MCF 10A (cell line): ENCODE data around the gene DNAH10. TPM values are rescaled to one million over a fixed set of nuclear protein-coding genes. Genes with fewer than 3 reads are reported as not detected.

Source experiments
- BruUV-seq: library from RNA; stranded (reverse); fragments of 400-500 nt; replicated peaks from 2 replicates; lab custom pipeline; 2021; lab: Mats Ljungman, UMichigan
- CTCF ChIA-PET: fragments of 300-600 bp; sonication (Branson Sonifier 250); formaldehyde crosslinking; extraction: SDS; loops from one replicate; lab custom pipeline; 2021; ENCODE audit warnings: antibody characterized with exemption, inconsistent platforms; lab: Yijun Ruan, JAX
- POLR2A ChIA-PET: fragments of 300-600, 350-650 bp; sonication (Branson Sonifier 250); formaldehyde crosslinking; extraction: SDS; loops from one replicate; lab custom pipeline; 2020; ENCODE audit warnings: antibody characterized with exemption, inconsistent platforms; lab: Yijun Ruan, JAX
- DNase-seq: peaks from one replicate; pipeline ENCODE4 v3.0.0-alpha.2; 2018; ENCODE audit not compliant: unreplicated experiment
- H3K27ac Mint-ChIP-seq: one replicate; pipeline ENCODE4 v1.8.0; 2022; ENCODE audit warnings: mild to moderate bottlenecking, low read depth, mixed read lengths; ENCODE audit not compliant: unreplicated experiment
- H3K27me3 Mint-ChIP-seq: one replicate; pipeline ENCODE4 v1.8.0; 2022; ENCODE audit warnings: mixed read lengths; ENCODE audit not compliant: insufficient read depth, unreplicated experiment
- H3K36me3 Mint-ChIP-seq: one replicate; pipeline ENCODE4 v1.8.0; 2022; ENCODE audit warnings: mild to moderate bottlenecking, moderate library complexity, mixed read lengths; ENCODE audit not compliant: insufficient read depth, unreplicated experiment
- H3K4me1 Mint-ChIP-seq: one replicate; pipeline ENCODE4 v1.8.0; 2022; ENCODE audit warnings: mixed read lengths; ENCODE audit not compliant: insufficient read depth, unreplicated experiment
- H3K4me3 Mint-ChIP-seq: one replicate; pipeline ENCODE4 v1.8.0; 2022; ENCODE audit warnings: mild to moderate bottlenecking, moderate library complexity, mixed read lengths; ENCODE audit not compliant: unreplicated experiment
- H3K9me3 Mint-ChIP-seq: one replicate; pipeline ENCODE4 v1.8.0; 2022; ENCODE audit warnings: mixed read lengths; ENCODE audit not compliant: unreplicated experiment
- CTCF ChIP-seq: fragments of 200-600 bp; IDR thresholded peaks from one replicate; pipeline ENCODE4 v1.8.0; 2022; ENCODE audit warnings: antibody characterized with exemption, mild to moderate bottlenecking; ENCODE audit not compliant: unreplicated experiment
- intact Hi-C: fragments of 100-400 bp; cut with micrococcal nuclease; formaldehyde crosslinking; loops from 2 replicates; pipeline ENCODE4 v1.14.1; 2022
- total RNA-seq: library from RNA; stranded (reverse); gene quantifications from 2 replicates; pipeline ENCODE4 v1.2.3, GENCODE V29; 2022

Gene DNAH10
- total RNA-seq, 1 experiment from 2014 or later = 0.21 TPM

GRCh38 chr12:123749355-123749754 lies 12.7 kb upstream of the DNAH10 start:
- Mint-ChIP-seq H3K9me3 (no peaks in the 10 kb centered on the region), H3K36me3 (peaks cover 28% of the 10 kb centered on the region), H3K4me1 (no peaks in the 10 kb centered on the region), H3K27me3 (no peaks in the 10 kb centered on the region), H3K4me3 (no peak overlapping the region), H3K27ac (no peak overlapping the region)
- POLR2A ChIA-PET = interaction anchor here (0.8 to 1.6 kb wide), 2 partner anchors 36 to 160 kb away, joined by 3 to 5 read pairs; no protein-coding TSS in a partner anchor
- intact Hi-C loops = no loop called here
- BruUV-seq = no TSS peak
- CTCF ChIA-PET = interaction anchor here (0.7 kb wide), 1 partner anchor 15 kb away, joined by 3 read pairs; no protein-coding TSS in a partner anchor
- DNase-seq = no peak
- no peak for TF ChIP-seq CTCF

GRCh38 chr12:123750159-123750656 lies 11.9 kb upstream of the DNAH10 start:
- BruUV-seq = no TSS peak
- intact Hi-C loops = no loop called here
- TF ChIP-seq CTCF = no peak
- no peak overlapping the region for H3K27ac Mint-ChIP-seq
- peaks cover 32% of the 10 kb centered on the region for H3K36me3 Mint-ChIP-seq
- no peaks in the 10 kb centered on the region for H3K27me3 Mint-ChIP-seq
- ChIA-PET POLR2A (interaction anchor here (1.6 kb wide), 1 partner anchor 37 kb away, joined by 5 read pairs; no protein-coding TSS in a partner anchor), CTCF (interaction anchor here (0.7 kb wide), 1 partner anchor 214 kb away, joined by 5 read pairs; no protein-coding TSS in a partner anchor)
- H3K4me3 Mint-ChIP-seq = no peak overlapping the region
- H3K4me1 Mint-ChIP-seq = no peaks in the 10 kb centered on the region
- no peak for DNase-seq
- no peaks in the 10 kb centered on the region for H3K9me3 Mint-ChIP-seq

- H3K4me3 Mint-ChIP-seq = no peak overlapping the region
- ChIA-PET CTCF (no interaction called here), POLR2A (no interaction called here)
- H3K4me1 Mint-ChIP-seq = no peaks in the 10 kb centered on the region
- H3K9me3 Mint-ChIP-seq = no peaks in the 10 kb centered on the region
- BruUV-seq = no TSS peak
- intact Hi-C loops = no loop called here
- DNase-seq = no peak
- H3K27me3 Mint-ChIP-seq = no peaks in the 10 kb centered on the region
- no peak overlapping the region for H3K27ac Mint-ChIP-seq
- TF ChIP-seq CTCF = no peak
- H3K36me3 Mint-ChIP-seq = peaks cover 19% of the 10 kb centered on the region
Measured at GRCh38 chr12:123752046-123752445, 10.1 kb upstream of the DNAH10 start.

GRCh38 chr12:123754041-123754772 lies 7.9 kb upstream of the DNAH10 start:
- Mint-ChIP-seq H3K4me3 (no peak overlapping the region), H3K27ac (no peak overlapping the region), H3K27me3 (no peaks in the 10 kb centered on the region), H3K9me3 (no peaks in the 10 kb centered on the region), H3K36me3 (peaks cover 10% of the 10 kb centered on the region), H3K4me1 (peaks cover 11% of the 10 kb centered on the region)
- ChIA-PET CTCF (no interaction called here), POLR2A (no interaction called here)
- TF ChIP-seq CTCF = no peak
- intact Hi-C loops = no loop called here
- no TSS peak for BruUV-seq
- no peak for DNase-seq
